Activated CD8-positive, alpha-beta memory T cell treated with anti-CD3 and anti-CD28 coated beads, Interleukin-2, amount 10 ng/mL, durations not matched to agents 7 days and 5 days (primary cell): ENCODE data around the gene BLTP3B. TPM values are rescaled to one million over a fixed set of nuclear protein-coding genes. Genes with fewer than 3 reads are reported as not detected.
A peak's percentile ranks its signal among the peaks of the same experiment; 100 is the strongest.
"Not testable (repeated sequence)": the region's sequence is repeated elsewhere in the genome, so short reads cannot be mapped to it uniquely, and the experiment has no call there.

Experiments used
- ATAC-seq: fragments of 150-1000 bp; cut with Tn5 transposase; one replicate; pipeline ENCODE4 v1.10.0; 2021; ENCODE audit warnings: moderate library complexity
- CTCF ChIA-PET: fragments of 350-600 bp; sonication (Branson Sonifier 250); formaldehyde crosslinking; loops from one replicate; lab custom pipeline; 2021; ENCODE audit warnings: antibody characterized with exemption; lab: Charles Lee
- DNase-seq: peaks from one replicate; pipeline ENCODE4 v3.0.0-alpha.2; 2020
- H3K27ac Mint-ChIP-seq: one replicate; pipeline ENCODE4 v1.8.0; 2021; ENCODE audit warnings: mild to moderate bottlenecking, mixed read lengths
- H3K27me3 Mint-ChIP-seq: one replicate; pipeline ENCODE4 v1.8.0; 2021; ENCODE audit warnings: mixed read lengths
- H3K36me3 Mint-ChIP-seq: one replicate; pipeline ENCODE4 v1.8.0; 2021; ENCODE audit warnings: mild to moderate bottlenecking, mixed read lengths
- H3K4me1 Mint-ChIP-seq: one replicate; pipeline ENCODE4 v1.8.0; 2021; ENCODE audit warnings: mixed read lengths
- H3K4me3 Mint-ChIP-seq: one replicate; pipeline ENCODE4 v1.8.0; 2021; ENCODE audit warnings: mild to moderate bottlenecking, moderate library complexity, mixed read lengths
- H3K9me3 Mint-ChIP-seq: one replicate; pipeline ENCODE4 v1.8.0; 2022; ENCODE audit warnings: low read depth, mixed read lengths
- total RNA-seq, 2 experiments: library from RNA; stranded (reverse); gene quantifications; one replicate each; pipeline ENCODE4 v1.2.3, GENCODE V29; 2021

BLTP3B gene
- total RNA-seq, result 10 to 100 TPM; 36.4 to 42.0 TPM

GRCh38 chr12:100142851-100143559 lies at the start of gene BLTP3B:
BLTP3B (minus strand) TSS chr12:100142874; CDS start chr12:100142635, 239 bp downstream.
- peaks cover 6% of the 10 kb centered on the region for H3K36me3 Mint-ChIP-seq
- peak within 1 kb of the TSS; percentile 97 for H3K27ac Mint-ChIP-seq
- peaks cover 36% of the 10 kb centered on the region for H3K4me1 Mint-ChIP-seq
- H3K9me3 Mint-ChIP-seq, result no peaks in the 10 kb centered on the region
- CTCF ChIA-PET, result interaction anchor here (3.0 kb wide), 1 partner anchor 12 kb away, joined by 27 read pairs; no protein-coding TSS in a partner anchor
- H3K27me3 Mint-ChIP-seq, result no peaks in the 10 kb centered on the region
- DNase-seq (peak; percentile 93), ATAC-seq (peak; percentile 81)
- peak within 1 kb of the TSS; percentile 94 for H3K4me3 Mint-ChIP-seq

- CTCF ChIA-PET, result interaction anchor here (0.8 kb wide), 1 partner anchor 45 kb away, joined by 4 read pairs; no protein-coding TSS in a partner anchor
- DNase-seq (no peak), ATAC-seq (no peak)
- H3K36me3 Mint-ChIP-seq, result peaks cover 31% of the 10 kb centered on the region
- no peaks in the 10 kb centered on the region for H3K27me3 Mint-ChIP-seq
- no peak overlapping the region for H3K27ac Mint-ChIP-seq
- H3K4me1 Mint-ChIP-seq, result peaks cover 24% of the 10 kb centered on the region
- no peak overlapping the region for H3K4me3 Mint-ChIP-seq
- H3K9me3 Mint-ChIP-seq, result no peaks in the 10 kb centered on the region
Observed at GRCh38 chr12:100189636-100190394, 47.1 kb upstream of the BLTP3B start.

GRCh38 chr12:100188888-100189635 lies 46.4 kb upstream of the BLTP3B start:
- not testable (repeated sequence) for ATAC-seq, DNase-seq, H3K4me3 Mint-ChIP-seq, H3K27me3 Mint-ChIP-seq, H3K9me3 Mint-ChIP-seq
- Mint-ChIP-seq H3K36me3 (peaks cover 28% of the 10 kb centered on the region), H3K4me1 (peaks cover 29% of the 10 kb centered on the region), H3K27ac (peak overlapping the region; percentile 29)
- CTCF ChIA-PET, result interaction anchor here (0.8 to 1.3 kb wide), 2 partner anchors 11 to 46 kb away, joined by 3 to 4 read pairs; no protein-coding TSS in a partner anchor

GRCh38 chr12:100187857-100188519 lies 45.3 kb upstream of the BLTP3B start:
- Mint-ChIP-seq H3K27ac (no peak overlapping the region), H3K36me3 (peaks cover 30% of the 10 kb centered on the region), H3K4me3 (no peak overlapping the region), H3K9me3 (no peaks in the 10 kb centered on the region), H3K4me1 (peaks cover 35% of the 10 kb centered on the region), H3K27me3 (no peaks in the 10 kb centered on the region)
- no peak for DNase-seq
- no peak for ATAC-seq
- CTCF ChIA-PET, result interaction anchor here (0.5 to 1.3 kb wide), 4 partner anchors 10 to 34 kb away, joined by 3 read pairs; partner anchors contain the start of gene ACTR6

GRCh38 chr12:100187068-100187467 lies 44.4 kb upstream of the BLTP3B start:
- CTCF ChIA-PET, result interaction anchor here (0.8 kb wide), 1 partner anchor 14 kb away, joined by 3 read pairs; the partner anchor contains the start of gene ACTR6
- Mint-ChIP-seq H3K4me3 (no peak overlapping the region), H3K27me3 (no peaks in the 10 kb centered on the region), H3K27ac (no peak overlapping the region), H3K36me3 (peaks cover 27% of the 10 kb centered on the region), H3K4me1 (peaks cover 36% of the 10 kb centered on the region), H3K9me3 (no peaks in the 10 kb centered on the region)
- DNase-seq, result no peak
- ATAC-seq, result no peak

GRCh38 chr12:100186071-100186470 lies 43.4 kb upstream of the BLTP3B start:
- DNase-seq, result no peak
- H3K36me3 Mint-ChIP-seq, result peaks cover 26% of the 10 kb centered on the region
- no peak overlapping the region for H3K4me3 Mint-ChIP-seq
- no peak overlapping the region for H3K27ac Mint-ChIP-seq
- no peaks in the 10 kb centered on the region for H3K27me3 Mint-ChIP-seq
- CTCF ChIA-PET, result interaction anchor here (1.4 kb wide), 1 partner anchor 14 kb away, joined by 4 read pairs; the partner anchor contains the start of gene ACTR6
- ATAC-seq, result no peak
- no peaks in the 10 kb centered on the region for H3K9me3 Mint-ChIP-seq
- H3K4me1 Mint-ChIP-seq, result peaks cover 28% of the 10 kb centered on the region

GRCh38 chr12:100185361-100185894 lies 42.8 kb upstream of the BLTP3B start:
- Mint-ChIP-seq H3K27ac (peak overlapping the region; percentile 47), H3K27me3 (no peaks in the 10 kb centered on the region), H3K36me3 (peaks cover 25% of the 10 kb centered on the region), H3K4me1 (peaks cover 34% of the 10 kb centered on the region), H3K9me3 (no peaks in the 10 kb centered on the region), H3K4me3 (no peak overlapping the region)
- no peak for DNase-seq
- peak; percentile 46 for ATAC-seq
- CTCF ChIA-PET, result interaction anchor here (1.0 to 1.4 kb wide), 3 partner anchors 11 to 48 kb away, joined by 3 to 4 read pairs (median 4); partner anchors contain the start of gene ACTR6

GRCh38 chr12:100184549-100185145 lies 42.0 kb upstream of the BLTP3B start:
- Mint-ChIP-seq H3K4me3 (no peak overlapping the region), H3K27ac (no peak overlapping the region), H3K4me1 (peaks cover 36% of the 10 kb centered on the region), H3K27me3 (no peaks in the 10 kb centered on the region), H3K9me3 (no peaks in the 10 kb centered on the region), H3K36me3 (peaks cover 18% of the 10 kb centered on the region)
- DNase-seq, result no peak
- no peak for ATAC-seq
- CTCF ChIA-PET, result interaction anchor here (1.0 to 1.4 kb wide), 3 partner anchors 12 to 47 kb away, joined by 3 to 4 read pairs (median 4); partner anchors contain the start of gene ACTR6

- H3K36me3 Mint-ChIP-seq, result peaks cover 20% of the 10 kb centered on the region
- no peak overlapping the region for H3K4me3 Mint-ChIP-seq
- ATAC-seq (no peak), DNase-seq (no peak)
- H3K27me3 Mint-ChIP-seq, result no peaks in the 10 kb centered on the region
- no peaks in the 10 kb centered on the region for H3K9me3 Mint-ChIP-seq
- peaks cover 18% of the 10 kb centered on the region for H3K4me1 Mint-ChIP-seq
- no peak overlapping the region for H3K27ac Mint-ChIP-seq
- CTCF ChIA-PET, result no interaction called here
Observed at GRCh38 chr12:100179252-100179651, 36.6 kb upstream of the BLTP3B start.

GRCh38 chr12:100176493-100176892 lies 33.8 kb upstream of the BLTP3B start:
- H3K9me3 Mint-ChIP-seq, DNase-seq, H3K4me1 Mint-ChIP-seq, H3K27ac Mint-ChIP-seq, H3K4me3 Mint-ChIP-seq, ATAC-seq, H3K27me3 Mint-ChIP-seq, CTCF ChIA-PET: not testable (repeated sequence)
- H3K36me3 Mint-ChIP-seq, result peaks cover 18% of the 10 kb centered on the region

- no peak for ATAC-seq
Observed at GRCh38 chr12:100174495-100174894, 31.8 kb upstream of the BLTP3B start.

GRCh38 chr12:100173111-100173510 lies 30.4 kb upstream of the BLTP3B start:
- Mint-ChIP-seq H3K4me3 (no peak overlapping the region), H3K27ac (no peak overlapping the region), H3K36me3 (peaks cover 16% of the 10 kb centered on the region), H3K4me1 (no peaks in the 10 kb centered on the region), H3K27me3 (no peaks in the 10 kb centered on the region), H3K9me3 (no peaks in the 10 kb centered on the region)
- ATAC-seq, result no peak
- CTCF ChIA-PET, result interaction anchor here (1.6 kb wide), 1 partner anchor 20 kb away, joined by 5 read pairs; no protein-coding TSS in a partner anchor
- no peak for DNase-seq

More at GRCh38 chr12:100174495-100174894, 31.8 kb upstream of the BLTP3B start:
- no peak for DNase-seq
- Mint-ChIP-seq H3K4me3 (no peak overlapping the region), H3K9me3 (no peaks in the 10 kb centered on the region), H3K27ac (no peak overlapping the region), H3K4me1 (no peaks in the 10 kb centered on the region), H3K27me3 (no peaks in the 10 kb centered on the region), H3K36me3 (peaks cover 18% of the 10 kb centered on the region)
- CTCF ChIA-PET, result interaction anchor here (1.6 kb wide), 1 partner anchor 19 kb away, joined by 5 read pairs; no protein-coding TSS in a partner anchor
